AG09309 (cell line): ENCODE measurements around the gene ASB8.

Source experiments
- DNase-seq: peaks from one replicate; pipeline ENCODE4 v3.0.0-alpha.2; 2010; ENCODE audit warnings: low read depth
- H3K4me3 ChIP-seq: 2 replicates; pipeline ENCODE4 v1.5.1; 2011; ENCODE audit warnings: mild to moderate bottlenecking, low read depth, low read length, moderate library complexity; ENCODE audit not compliant: control insufficient read depth
- CTCF ChIP-seq: IDR thresholded peaks from 2 replicates; pipeline ENCODE4 v1.5.1; 2011; ENCODE audit warnings: mild to moderate bottlenecking, low read depth, low read length, inconsistent platforms; ENCODE audit not compliant: insufficient read depth, control insufficient read depth; ENCODE audit errors: missing control alignments

Gene ASB8

GRCh38 chr12:48176417-48176751, 19.1 kb upstream of the ASB8 start:
- DNase-seq = no peak
- no peak for TF ChIP-seq CTCF
- no peak overlapping the region for H3K4me3 ChIP-seq

GRCh38 chr12:48175613-48176416, 18.5 kb upstream of the ASB8 start:
- no peak for TF ChIP-seq CTCF
- no peak overlapping the region for H3K4me3 ChIP-seq
- DNase-seq = no peak

DNA sequence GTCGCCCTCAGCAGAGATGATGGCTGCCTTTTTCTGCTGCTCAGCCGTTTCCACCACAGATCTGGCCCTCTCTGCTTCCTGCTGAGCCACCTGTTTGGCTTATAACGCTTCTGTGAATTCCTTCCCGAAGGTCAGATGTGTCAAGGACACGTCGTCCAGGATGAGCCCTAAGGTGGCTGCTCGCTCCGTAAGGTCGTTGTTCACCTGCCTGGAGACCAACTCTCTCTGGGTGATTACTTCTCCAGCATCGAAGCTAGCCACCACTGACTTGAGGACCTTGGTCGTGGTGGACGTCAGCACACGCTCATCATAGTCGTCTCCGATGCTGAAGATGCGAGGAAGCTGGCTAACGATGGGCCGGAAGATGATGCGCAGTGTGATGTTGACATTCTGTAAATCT, 11.7 kb upstream of the ASB8 start:
- no peak overlapping the region for H3K4me3 ChIP-seq
- DNase-seq = no peak
- no peak for TF ChIP-seq CTCF

DNA sequence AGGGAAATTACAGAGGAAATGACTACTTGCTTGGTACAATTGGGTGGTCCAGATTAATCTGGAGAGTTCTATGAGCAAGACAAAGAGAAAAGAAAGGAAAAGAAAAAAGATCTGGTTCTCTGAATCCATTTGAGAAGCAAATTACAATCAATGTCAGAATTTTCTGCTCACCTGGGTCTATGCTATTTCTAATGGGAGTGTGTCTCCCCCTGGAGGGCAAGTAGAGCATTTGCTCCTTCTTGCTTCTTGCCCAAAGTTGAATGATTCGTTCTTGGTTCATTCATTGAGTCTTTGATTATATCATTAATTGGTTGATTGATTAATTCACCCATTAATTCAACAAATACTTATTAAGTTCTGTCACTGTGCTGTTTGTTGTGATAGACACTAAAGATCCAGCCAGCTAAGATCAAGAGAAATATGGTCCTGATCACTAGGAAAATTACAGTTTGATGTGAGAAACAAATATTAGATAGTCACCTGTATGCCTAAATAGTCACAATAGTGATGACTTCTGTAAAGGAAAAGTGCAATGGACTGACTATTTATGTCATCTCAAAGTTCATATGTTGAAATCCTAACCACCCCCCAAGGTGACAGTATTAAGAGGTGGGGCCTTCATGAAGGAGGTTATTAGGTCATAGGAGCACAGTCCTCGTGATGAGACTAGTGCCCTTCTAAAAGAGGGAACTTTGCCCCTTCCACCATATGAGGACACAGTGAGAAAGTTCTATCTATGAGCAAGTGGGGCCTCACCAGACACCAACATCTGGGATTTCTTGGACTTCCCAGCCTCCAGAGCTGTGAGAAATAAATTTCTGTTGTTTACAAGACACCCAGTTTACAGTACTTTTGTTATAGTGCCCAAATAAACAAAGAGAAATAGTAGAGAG, 8.0 kb upstream of the ASB8 start:
- no peak for DNase-seq
- TF ChIP-seq CTCF = peak; percentile 89
- no peak overlapping the region for H3K4me3 ChIP-seq

DNA sequence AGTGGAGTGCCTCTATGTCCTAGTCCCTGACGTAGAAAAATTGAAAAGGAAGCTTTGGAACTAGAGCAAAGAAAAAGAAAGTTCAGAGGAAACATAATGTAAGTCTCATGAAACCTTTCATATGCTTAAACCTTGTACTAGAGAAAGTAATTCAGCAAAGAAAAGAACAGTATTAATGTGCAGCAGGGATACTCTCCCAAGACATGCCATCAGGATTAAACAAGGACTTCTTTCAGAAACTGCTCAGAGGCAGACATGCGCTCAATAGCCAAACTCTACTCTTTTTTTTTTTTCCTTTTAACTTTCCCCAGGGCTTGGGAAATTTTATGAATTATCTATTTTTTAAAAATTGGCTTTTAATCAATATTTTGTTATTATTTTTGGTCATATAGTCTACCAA, 7.1 kb upstream of the ASB8 start:
- H3K4me3 ChIP-seq = no peak overlapping the region
- no peak for TF ChIP-seq CTCF
- no peak for DNase-seq

DNA sequence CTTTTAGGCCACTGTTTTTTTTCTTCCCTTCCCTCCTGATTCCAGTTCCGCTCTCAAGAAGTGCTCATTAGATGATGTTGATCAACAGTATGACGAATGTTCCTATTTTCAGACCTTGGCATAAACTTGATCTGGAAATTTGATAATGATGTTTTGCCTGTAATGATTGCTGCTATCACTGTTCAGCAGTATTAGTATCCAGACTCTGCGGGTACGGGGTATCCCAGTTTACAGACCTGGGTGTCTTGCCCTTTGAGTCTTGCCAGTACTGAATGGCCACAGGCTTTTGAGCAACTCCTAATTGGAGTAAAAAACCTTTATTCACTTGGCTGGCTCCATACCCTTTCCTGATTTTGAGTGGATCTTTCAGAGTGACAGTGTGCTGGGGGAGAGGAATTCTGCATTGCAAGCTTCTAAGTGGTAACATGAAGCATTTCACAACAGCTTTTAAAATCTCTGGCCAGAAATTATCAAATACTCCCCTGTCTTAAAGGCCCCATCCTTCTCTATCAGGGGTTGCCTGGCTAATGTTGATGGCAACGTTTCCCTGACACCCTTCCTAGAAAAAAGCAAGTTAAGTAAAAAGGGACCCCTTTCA, 5.9 kb upstream of the ASB8 start:
- H3K4me3 ChIP-seq = no peak overlapping the region
- DNase-seq = no peak
- no peak for TF ChIP-seq CTCF
